SH-SY5Y (cell line): ENCODE results near the gene GRM6.

Source experiments
- GATA2 ChIP-seq: IDR thresholded peaks from 2 replicates; pipeline ENCODE4 v1.6.1; 2011; ENCODE audit warnings: mild to moderate bottlenecking, low read depth, low read length
- GATA3 ChIP-seq: IDR thresholded peaks from 2 replicates; pipeline ENCODE4 v1.6.1; 2011; ENCODE audit warnings: low read depth, mild to moderate bottlenecking, low read length, moderate library complexity

GRCh38 chr5:179008667-179009066 is 13.5 kb upstream of the GRM6 start:
- TF ChIP-seq GATA2, result no peak
- TF ChIP-seq GATA3, result no peak
